ENCODE results near the gene CFAP99. TPM values are rescaled to one million over a fixed set of nuclear protein-coding genes. Genes with fewer than 3 reads are reported as not detected.

CFAP99 gene
- total and polyA plus RNA-seq, 2 donors (not counting 1 experiment from before 2014, with no cell fraction given), result not detected

- no peaks in the 10 kb centered on the region for H3K9me3 Mint-ChIP-seq (ENCODE audit: insufficient read depth)
- H3K79me2 ChIP-seq (ENCODE audit: control insufficient read depth, insufficient read depth, low read length), result peaks cover 79% of the 10 kb centered on the region
- no peak overlapping the region for H2AFZ ChIP-seq (ENCODE audit: insufficient read depth, low read depth, low read length, poor library complexity, severe bottlenecking)
- no peak for DNase-seq
- CTCF ChIA-PET, result interaction anchor here (1.8 kb wide), 1 partner anchor 284 kb away, joined by 5 read pairs; no protein-coding TSS in a partner anchor
- WGBS (ENCODE audit: insufficient coverage), result 94% methylated on average over 3 of the region's 5 CpGs
- no peak overlapping the region for H3K27ac ChIP-seq (ENCODE audit: low read length in 2 of 2)
- H3K4me3 ChIP-seq (ENCODE audit: control extremely low read depth in 1 of 5, extremely low read depth in 1 of 5, insufficient read depth in 1 of 5, low read depth in 2 of 5, low read length in 4 of 5), result no peak overlapping the region
- peaks cover 61% of the 10 kb centered on the region for H4K20me1 ChIP-seq (ENCODE audit: control insufficient read depth, insufficient read depth, low read length, poor library complexity, severe bottlenecking)
- H3K4me1 ChIP-seq (ENCODE audit: control insufficient read depth in 2 of 2, insufficient read depth in 2 of 2, low read length in 2 of 2), result no peaks in the 10 kb centered on the region
- peaks cover 6 to 74% of the 10 kb centered on the region in 2 experiments for H3K36me3 ChIP-seq (replicated peaks in 1 of 2; ENCODE audit: control extremely low read depth in 1 of 2, control insufficient read depth in 1 of 2, extremely low read depth in 1 of 2, insufficient read depth in 2 of 2, low read length in 1 of 2)
- peaks cover 1% of the 10 kb centered on the region for H3K4me1 Mint-ChIP-seq
- H3K27ac Mint-ChIP-seq, result no peak overlapping the region
- H3K27me3 Mint-ChIP-seq, result no peaks in the 10 kb centered on the region
- no peak for ATAC-seq (ENCODE audit: low read depth)
- TF ChIP-seq EZH2 (IDR thresholded peaks at IDR 0.05; ENCODE audit: borderline replicate concordance, insufficient read depth, low read depth, low read length, poor library complexity, severe bottlenecking) (no peak), CTCF (IDR thresholded peaks at IDR 0.05) (no peak)
- intact Hi-C loops (cut with micrococcal nuclease), result no loop called here
- H3K4me3 Mint-ChIP-seq, result no peak overlapping the region
- H3K27me3 ChIP-seq (replicated peaks in 1 of 4; ENCODE audit: control extremely low read depth in 1 of 4, control insufficient read depth in 3 of 4, insufficient read depth in 4 of 4, low read length in 3 of 4), result no peaks in the 10 kb centered on the region
- H3K9me3 ChIP-seq (ENCODE audit: control extremely low read depth in 1 of 3, control insufficient read depth in 2 of 3, insufficient read depth in 1 of 3, low read length in 2 of 3), result no peaks in the 10 kb centered on the region
- POLR2A ChIA-PET, result no interaction called here
- H3K4me2 ChIP-seq (replicated peaks; ENCODE audit: low read depth, low read length, poor library complexity, severe bottlenecking), result no peak overlapping the region
- H3K9ac ChIP-seq (ENCODE audit: low read length), result no peak overlapping the region
These were observed 85.1 kb downstream of the CFAP99 start for GRCh38 chr4:2503809-2504208.

GRCh38 chr4:2507259-2507658, 88.5 kb downstream of the CFAP99 start:
- TF ChIP-seq EZH2 (IDR thresholded peaks at IDR 0.05; ENCODE audit: borderline replicate concordance, insufficient read depth, low read depth, low read length, poor library complexity, severe bottlenecking), result no peak
- TF ChIP-seq CTCF (IDR thresholded peaks at IDR 0.05), result no peak
- H3K4me2 ChIP-seq (replicated peaks; ENCODE audit: low read depth, low read length, poor library complexity, severe bottlenecking), result no peak overlapping the region
- ChIA-PET POLR2A (no interaction called here), CTCF (interaction anchor here (1.0 kb wide), 1 partner anchor 287 kb away, joined by 3 read pairs; no protein-coding TSS in a partner anchor)
- peaks cover 59% of the 10 kb centered on the region for H4K20me1 ChIP-seq (ENCODE audit: control insufficient read depth, insufficient read depth, low read length, poor library complexity, severe bottlenecking)
- no peak overlapping the region for H3K27ac ChIP-seq (ENCODE audit: low read length in 2 of 2)
- H3K79me2 ChIP-seq (ENCODE audit: control insufficient read depth, insufficient read depth, low read length), result peaks cover 71% of the 10 kb centered on the region
- H3K9ac ChIP-seq (ENCODE audit: low read length), result no peak overlapping the region
- peak overlapping the region; percentile 50 for H3K27ac Mint-ChIP-seq
- peaks cover 23% of the 10 kb centered on the region for H3K4me1 Mint-ChIP-seq
- H3K9me3 Mint-ChIP-seq (ENCODE audit: insufficient read depth), result no peaks in the 10 kb centered on the region
- WGBS (ENCODE audit: insufficient coverage), result 100% methylated on average over 1 of the region's 4 CpGs
- ATAC-seq (ENCODE audit: low read depth) (no peak), DNase-seq (no peak)
- H3K36me3 ChIP-seq (replicated peaks in 1 of 2; ENCODE audit: control extremely low read depth in 1 of 2, control insufficient read depth in 1 of 2, extremely low read depth in 1 of 2, insufficient read depth in 2 of 2, low read length in 1 of 2), result peaks cover 10 to 63% of the 10 kb centered on the region in 2 experiments
- H3K9me3 ChIP-seq (ENCODE audit: control extremely low read depth in 1 of 3, control insufficient read depth in 2 of 3, insufficient read depth in 1 of 3, low read length in 2 of 3), result no peaks in the 10 kb centered on the region
- no peaks in the 10 kb centered on the region for H3K27me3 Mint-ChIP-seq
- H3K4me3 ChIP-seq (ENCODE audit: control extremely low read depth in 1 of 5, extremely low read depth in 1 of 5, insufficient read depth in 1 of 5, low read depth in 2 of 5, low read length in 4 of 5), result no peak overlapping the region
- H2AFZ ChIP-seq (ENCODE audit: insufficient read depth, low read depth, low read length, poor library complexity, severe bottlenecking), result no peak overlapping the region
- H3K4me1 ChIP-seq (ENCODE audit: control insufficient read depth in 2 of 2, insufficient read depth in 2 of 2, low read length in 2 of 2), result peaks cover 15 to 20% of the 10 kb centered on the region in 2 donors
- H3K27me3 ChIP-seq (replicated peaks in 1 of 4; ENCODE audit: control extremely low read depth in 1 of 4, control insufficient read depth in 3 of 4, insufficient read depth in 4 of 4, low read length in 3 of 4), result no peaks in the 10 kb centered on the region
- no peak overlapping the region for H3K4me3 Mint-ChIP-seq
- intact Hi-C loops (cut with micrococcal nuclease), result no loop called here

Data from B cell (primary cell).